Measurements from ENCODE around the gene GBE1. TPM values are rescaled to one million over a fixed set of nuclear protein-coding genes. Genes with fewer than 3 reads are reported as not detected.

Gene GBE1
- total and polyA plus RNA-seq, 7 donors, result 99.7 to 290 (median 194) TPM

- no peak for TF ChIP-seq CTCF (IDR thresholded peaks at IDR 0.05)
- no peaks in the 10 kb centered on the region for H3K27me3 ChIP-seq (ENCODE audit: insufficient read depth in 3 of 3, low read length in 2 of 3)
Observed at GRCh38 chr3:81451611-81452010, 309.8 kb downstream of the GBE1 start.

GRCh38 chr3:81451140-81451539 is 310.3 kb downstream of the GBE1 start:
- no peaks in the 10 kb centered on the region for H3K9me3 ChIP-seq
- TF ChIP-seq CTCF (IDR thresholded peaks at IDR 0.05), result no peak
- peaks cover 4% of the 10 kb centered on the region for H3K4me1 ChIP-seq
- intact Hi-C loops (cut with DNase I), result no loop called here
- no peaks in the 10 kb centered on the region for H3K36me3 ChIP-seq (ENCODE audit: insufficient read depth in 1 of 2, low read depth in 1 of 2)
- WGBS, 3 donors, result 87 to 95% (median 90%) methylated on average over 2 of the region's 2 CpGs
- ATAC-seq (no peak), DNase-seq (no peak)
- H3K27ac ChIP-seq, result no peak overlapping the region
- no peak overlapping the region for H3K4me3 ChIP-seq
- no peaks in the 10 kb centered on the region for H3K27me3 ChIP-seq (ENCODE audit: insufficient read depth in 3 of 3, low read length in 2 of 3)

More at GRCh38 chr3:81451611-81452010, 309.8 kb downstream of the GBE1 start:
- DNase-seq (no peak), ATAC-seq (no peak)
- Histone ChIP-seq H3K4me3 (no peak overlapping the region), H3K9me3 (no peaks in the 10 kb centered on the region), H3K36me3 (ENCODE audit: insufficient read depth in 1 of 2, low read depth in 1 of 2) (no peaks in the 10 kb centered on the region), H3K4me1 (peaks cover 4% of the 10 kb centered on the region), H3K27ac (no peak overlapping the region)
- intact Hi-C loops (cut with DNase I), result no loop called here

DNA sequence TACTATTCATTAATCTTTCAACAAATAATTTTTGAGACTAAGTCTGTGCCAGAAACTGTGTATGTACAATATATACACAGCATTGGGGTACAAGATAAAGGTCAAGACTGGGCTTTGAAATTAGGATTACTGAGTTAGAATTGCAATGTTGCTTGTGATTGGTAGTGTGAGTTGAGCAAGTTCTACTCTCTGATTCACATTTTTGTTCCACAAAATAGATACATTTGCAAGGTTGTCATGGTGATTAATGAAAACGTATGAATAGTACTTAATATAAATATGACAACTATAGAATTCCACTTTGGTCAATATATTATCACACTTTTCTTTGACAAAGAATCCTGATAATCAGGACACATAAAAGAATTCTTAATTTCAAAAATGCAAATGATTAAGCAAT is 314.6 kb downstream of the GBE1 start:
- no peak overlapping the region for H3K4me3 ChIP-seq

GRCh38 chr3:81445712-81446111 is 315.7 kb downstream of the GBE1 start:
- WGBS, 3 donors, result 97 to 100% (median 100%) methylated on average over 4 of the region's 4 CpGs
- DNase-seq, result no peak
- no peak overlapping the region for H3K27ac ChIP-seq
- H3K4me1 ChIP-seq, result no peaks in the 10 kb centered on the region
- TF ChIP-seq CTCF (IDR thresholded peaks at IDR 0.05), result no peak
- H3K27me3 ChIP-seq (ENCODE audit: insufficient read depth in 3 of 3, low read length in 2 of 3), result no peaks in the 10 kb centered on the region
- no peak for ATAC-seq
- no peaks in the 10 kb centered on the region for H3K36me3 ChIP-seq (ENCODE audit: insufficient read depth in 1 of 2, low read depth in 1 of 2)
- H3K4me3 ChIP-seq, result no peak overlapping the region
- intact Hi-C loops (cut with DNase I), result no loop called here
- H3K9me3 ChIP-seq, result no peaks in the 10 kb centered on the region

More for the DNA sequence above, 314.6 kb downstream of the GBE1 start:
- no peaks in the 10 kb centered on the region for H3K27me3 ChIP-seq (ENCODE audit: insufficient read depth in 3 of 3, low read length in 2 of 3)
- H3K4me1 ChIP-seq, result peaks cover 4% of the 10 kb centered on the region
- no peaks in the 10 kb centered on the region for H3K36me3 ChIP-seq (ENCODE audit: insufficient read depth in 1 of 2, low read depth in 1 of 2)
- no peak for ATAC-seq
- DNase-seq, result no peak
- intact Hi-C loops (cut with DNase I), result no loop called here
- WGBS, 3 donors, result 68 to 76% (median 70%) methylated on average over 1 of the region's 1 CpG
- TF ChIP-seq CTCF (IDR thresholded peaks at IDR 0.05), result no peak
- H3K9me3 ChIP-seq, result no peaks in the 10 kb centered on the region
- no peak overlapping the region for H3K27ac ChIP-seq

GRCh38 chr3:81444817-81445460 is 316.5 kb downstream of the GBE1 start:
- Histone ChIP-seq H3K27ac (no peak overlapping the region), H3K9me3 (no peaks in the 10 kb centered on the region), H3K4me1 (no peaks in the 10 kb centered on the region), H3K27me3 (ENCODE audit: insufficient read depth in 3 of 3, low read length in 2 of 3) (no peaks in the 10 kb centered on the region), H3K4me3 (no peak overlapping the region), H3K36me3 (ENCODE audit: insufficient read depth in 1 of 2, low read depth in 1 of 2) (no peaks in the 10 kb centered on the region)
- no peak for DNase-seq
- intact Hi-C loops (cut with DNase I), result no loop called here
- no peak for TF ChIP-seq CTCF (IDR thresholded peaks at IDR 0.05)
- no peak for ATAC-seq
- 78 to 89% (median 78%) methylated on average over 4 of the region's 4 CpGs for WGBS, 3 donors

Measured in psoas muscle (tissue), 8 donors.